Upper lobe of left lung (tissue), 6 donors: ENCODE measurements around the gene DCAF8. TPM values are rescaled to one million over a fixed set of nuclear protein-coding genes. Genes with fewer than 3 reads are reported as not detected.

Experiments
- ATAC-seq, 2 donors: fragments of 200-7000 bp; cut with Tn5 transposase; one replicate each; pipeline ENCODE4 v1.9.1; 2022; ENCODE audit warnings: mild to moderate bottlenecking in 2 of 2, moderate library complexity in 2 of 2; ENCODE audit not compliant: low FRiP score in 2 of 2
- DNase-seq, 2 donors: peaks; one replicate each; pipeline ENCODE4 v3.0.0-alpha.2; 2019 to 2020
- H3K27ac ChIP-seq, 4 donors: fragments of 200-600 bp; sonication (generic); one replicate each; pipeline ENCODE4 v1.5.1; 2016 to 2019
- H3K27me3 ChIP-seq, 4 donors: fragments of 200-600 bp; sonication (generic); one replicate each; pipeline ENCODE4 v1.5.1; 2017 to 2019
- H3K36me3 ChIP-seq, 4 donors: fragments of 200-600 bp; sonication (generic); one replicate each; pipeline ENCODE4 v1.5.1; 2016 to 2019
- H3K4me1 ChIP-seq, 4 donors: fragments of 200-600 bp; sonication (generic); one replicate each; pipeline ENCODE4 v1.5.1; 2018 to 2019
- H3K4me3 ChIP-seq, 4 donors: fragments of 200-600 bp; sonication (generic); one replicate each; pipeline ENCODE4 v1.5.1; 2017 to 2019; ENCODE audit warnings: mild to moderate bottlenecking in 2 of 4, moderate library complexity in 1 of 4
- H3K9me3 ChIP-seq, 4 donors: fragments of 200-600 bp; sonication (generic); one replicate each; pipeline ENCODE4 v1.5.1; 2018 to 2019
- CTCF ChIP-seq, 6 experiments: fragments of 450-650 bp in 4 of 6; fragments of 200-600 bp in 2 of 6; sonication (generic) in 2 of 6; IDR thresholded peaks; one replicate each; pipeline ENCODE4 v1.5.1; 2016 to 2019; ENCODE audit warnings: antibody characterized with exemption in 6 of 6
- EP300 ChIP-seq, 4 donors: sonication (generic); formaldehyde crosslinking; IDR thresholded peaks; one replicate each; pipeline ENCODE4 v1.5.1; 2017; ENCODE audit warnings: antibody characterized with exemption in 4 of 4, control low read depth in 2 of 4
- POLR2A ChIP-seq, 4 donors: fragments of 450-650 bp; IDR thresholded peaks; one replicate each; pipeline ENCODE4 v1.5.1; 2016 to 2017; ENCODE audit warnings: antibody characterized with exemption in 4 of 4, mild to moderate bottlenecking in 2 of 4
- POLR2AphosphoS5 ChIP-seq, 2 donors: sonication (generic); formaldehyde crosslinking; IDR thresholded peaks; one replicate each; pipeline ENCODE4 v1.5.1; 2017; ENCODE audit warnings: antibody characterized with exemption in 2 of 2
- WGBS, 2 donors: methylation state at CpG; one replicate each; pipeline ENCODE4 v1.1.5; 2017 to 2018; 5-methylcytosine and 5-hydroxymethylcytosine counted together
- total RNA-seq, 6 donors: library from RNA; depleted of rRNA in 4 of 6; stranded (reverse); fragments of >200 nt in 4 of 6; gene quantifications; one replicate each; pipeline versions ENCODE4 v1.1.0 to v1.2.1, GENCODE V29; 2016 to 2021
- donor health status: DM: no; HTN: no; CAD: no; lungs with moderate emphysema.
- donor health status: DM: no; HTN: yes; CAD: no; lungs with severe emphysema.

Gene DCAF8
- total RNA-seq, 6 donors from 2014 or later, result 108 to 340 (median 155) TPM

GRCh38 chr1:160192234-160192633 is 70.1 kb downstream of the DCAF8 start:
- Histone ChIP-seq H3K4me1 (peaks cover 8 to 10% (median 10%) of the 10 kb centered on the region in 4 donors), H3K27ac (no peak overlapping the region), H3K9me3 (no peaks in the 10 kb centered on the region), H3K36me3 (no peaks in the 10 kb centered on the region), H3K4me3 (no peak overlapping the region), H3K27me3 (no peaks in the 10 kb centered on the region)
- DNase-seq, result no peak
- TF ChIP-seq POLR2A (IDR thresholded peaks at IDR 0.05) (no peak), CTCF (IDR thresholded peaks at IDR 0.05) (no peak), EP300 (IDR thresholded peaks at IDR 0.05) (no peak), POLR2AphosphoS5 (IDR thresholded peaks at IDR 0.05) (no peak)
- ATAC-seq, result no peak

GRCh38 chr1:160191756-160192155 is 70.6 kb downstream of the DCAF8 start:
- no peak overlapping the region for H3K27ac ChIP-seq
- no peak overlapping the region for H3K4me3 ChIP-seq
- TF ChIP-seq EP300 (IDR thresholded peaks at IDR 0.05), result no peak
- no peak for TF ChIP-seq POLR2AphosphoS5 (IDR thresholded peaks at IDR 0.05)
- TF ChIP-seq CTCF (IDR thresholded peaks at IDR 0.05), result no peak
- TF ChIP-seq POLR2A (IDR thresholded peaks at IDR 0.05), result no peak
- H3K36me3 ChIP-seq, result no peaks in the 10 kb centered on the region
- DNase-seq (no peak), ATAC-seq (no peak)
- no peaks in the 10 kb centered on the region for H3K27me3 ChIP-seq
- H3K9me3 ChIP-seq, result no peaks in the 10 kb centered on the region
- WGBS, 2 donors, result 92 to 93% methylated on average over 3 of the region's 3 CpGs
- peaks cover 8 to 10% (median 10%) of the 10 kb centered on the region in 4 donors for H3K4me1 ChIP-seq

- no peak for TF ChIP-seq CTCF (IDR thresholded peaks at IDR 0.05)
- no peak for TF ChIP-seq POLR2AphosphoS5 (IDR thresholded peaks at IDR 0.05)
- no peak for TF ChIP-seq POLR2A (IDR thresholded peaks at IDR 0.05)
- TF ChIP-seq EP300 (IDR thresholded peaks at IDR 0.05), result no peak
- H3K4me3 ChIP-seq, result no peak within 1 kb of the TSS
- H3K36me3 ChIP-seq, result no peaks in the 10 kb centered on the region
- H3K9me3 ChIP-seq, result no peaks in the 10 kb centered on the region
- no peaks in the 10 kb centered on the region for H3K27me3 ChIP-seq
- H3K4me1 ChIP-seq, result peaks cover 8 to 10% (median 10%) of the 10 kb centered on the region in 4 donors
- no peak for ATAC-seq
- 67 to 73% methylated on average over 14 to 15 of the region's 15 CpGs for WGBS, 2 donors
- no peak for DNase-seq
- no peak within 1 kb of the TSS for H3K27ac ChIP-seq
These were observed 72.4 kb downstream of the DCAF8 start, which contains the start of gene CASQ1 for GRCh38 chr1:160189649-160190625. Gene CASQ1, plus strand, starts transcription at chr1:160190575. Its CDS starts 177 bp downstream, at chr1:160190752.

GRCh38 chr1:160188341-160188740 is 74.0 kb downstream of the DCAF8 start:
- H3K9me3 ChIP-seq, result no peaks in the 10 kb centered on the region
- 90% methylated on average over 7 of the region's 7 CpGs for WGBS, 2 donors

More at GRCh38 chr1:160188341-160188740, 74.0 kb downstream of the DCAF8 start:
- H3K4me3 ChIP-seq, result no peak overlapping the region
- H3K27ac ChIP-seq, result no peak overlapping the region
- DNase-seq (no peak), ATAC-seq (no peak)
- H3K4me1 ChIP-seq, result peaks cover 5 to 8% (median 6%) of the 10 kb centered on the region in 4 donors
- no peaks in the 10 kb centered on the region for H3K27me3 ChIP-seq
- H3K36me3 ChIP-seq, result no peaks in the 10 kb centered on the region
- TF ChIP-seq POLR2A (IDR thresholded peaks at IDR 0.05), result no peak
- no peak for TF ChIP-seq CTCF (IDR thresholded peaks at IDR 0.05)
- TF ChIP-seq EP300 (IDR thresholded peaks at IDR 0.05), result no peak
- no peak for TF ChIP-seq POLR2AphosphoS5 (IDR thresholded peaks at IDR 0.05)
